Panc1 (cell line): Measurements from ENCODE around the gene PITX3. TPM values are rescaled to one million over a fixed set of nuclear protein-coding genes. Genes with fewer than 3 reads are reported as not detected.

Experiments
- ATAC-seq: fragments of 200-7000 bp; cut with Tn5 transposase; 2 replicates; pipeline ENCODE4 v1.9.1; 2020; ENCODE audit warnings: mild to moderate bottlenecking, moderate library complexity
- BruUV-seq: library from RNA; stranded (reverse); fragments of 400-500 nt; replicated peaks from 2 replicates; lab custom pipeline; 2021; lab: Mats Ljungman, UMichigan
- CTCF ChIA-PET: fragments of 300-600 bp; sonication (Branson Sonifier 250); formaldehyde crosslinking; loops from one replicate; lab custom pipeline; 2022; ENCODE audit warnings: antibody characterized with exemption; lab: Charles Lee
- POLR2A ChIA-PET: fragments of 300-600 bp; sonication (Branson Sonifier 250); formaldehyde crosslinking; loops from one replicate; lab custom pipeline; 2022; ENCODE audit warnings: antibody characterized with exemption; lab: Charles Lee
- DNase-seq: peaks from one replicate; pipeline ENCODE4 v3.0.0-alpha.2; 2010; ENCODE audit warnings: low read depth, low spot score
- H3K27ac ChIP-seq: 2 replicates; pipeline ENCODE4 v1.5.1; 2011; ENCODE audit warnings: mild to moderate bottlenecking, low read length, inconsistent platforms
- H3K27me3 ChIP-seq: fragments of 200-500 bp; sonication (Bioruptor generic); 2 replicates; pipeline ENCODE4 v1.6.0; 2014; ENCODE audit warnings: low read length, inconsistent platforms; ENCODE audit not compliant: control insufficient read depth, insufficient read depth
- H3K36me3 ChIP-seq: fragments of 200-500 bp; sonication (Bioruptor generic); 2 replicates; pipeline ENCODE4 v1.5.1; 2014; ENCODE audit warnings: inconsistent platforms, mild to moderate bottlenecking, low read length, moderate library complexity; ENCODE audit not compliant: control insufficient read depth, insufficient read depth
- H3K4me1 ChIP-seq: 2 replicates; pipeline ENCODE4 v1.5.1; 2011; ENCODE audit warnings: inconsistent platforms, mild to moderate bottlenecking, low read length, moderate library complexity; ENCODE audit not compliant: control insufficient read depth, insufficient read depth
- H3K4me3 ChIP-seq, 2 experiments: 2 replicates each; pipeline ENCODE4 v1.5.1; 2011 to 2012; ENCODE audit warnings: low read depth in 2 of 2, low read length in 2 of 2, mild to moderate bottlenecking in 2 of 2, inconsistent platforms in 1 of 2, moderate library complexity in 1 of 2
- H3K9me3 ChIP-seq: fragments of 200-500 bp; sonication (Bioruptor generic); 2 replicates; pipeline ENCODE4 v1.5.1; 2014; ENCODE audit warnings: low read depth, mild to moderate bottlenecking, inconsistent platforms, low read length, moderate library complexity; ENCODE audit not compliant: control insufficient read depth, insufficient read depth
- CTCF ChIP-seq: fragments of 450-650 bp; IDR thresholded peaks from 2 replicates; pipeline ENCODE4 v1.5.1; 2017; ENCODE audit warnings: mild to moderate bottlenecking
- POLR2AphosphoS5 ChIP-seq: IDR thresholded peaks from 2 replicates; pipeline ENCODE4 v1.6.1; 2012; ENCODE audit warnings: mild to moderate bottlenecking, low read depth, low read length, moderate library complexity
- REST ChIP-seq, 2 experiments: IDR thresholded peaks; 2 replicates each; pipeline ENCODE4 v1.6.1; 2011 to 2012; ENCODE audit warnings: low read depth in 2 of 2, control low read depth in 1 of 2, low read length in 1 of 2, mild to moderate bottlenecking in 1 of 2, moderate library complexity in 1 of 2; ENCODE audit not compliant: insufficient read depth in 1 of 2
- SIN3A ChIP-seq: IDR thresholded peaks from 2 replicates; pipeline ENCODE4 v1.6.1; 2012; ENCODE audit warnings: low read depth, mild to moderate bottlenecking, low read length, moderate library complexity, borderline replicate concordance; ENCODE audit not compliant: insufficient read depth
- TCF7L2 ChIP-seq: IDR thresholded peaks from 2 replicates; pipeline ENCODE4 v1.6.1; 2011; ENCODE audit warnings: mild to moderate bottlenecking, low read depth, low read length, inconsistent platforms
- in situ Hi-C: cut with HindIII; loops from 2 replicates; pipeline ENCODE4 v1.10.0; 2016; ENCODE audit warnings: low sequenced_read_pairs, low pct_unique_long_range_greater_than_20kb
- intact Hi-C: fragments of 100-400 bp; cut with micrococcal nuclease; formaldehyde crosslinking; loops from one replicate; pipeline ENCODE4 v1.10.0; 2022; ENCODE audit not compliant: unreplicated experiment
- total RNA-seq: library from RNA; stranded (reverse); gene quantifications from one replicate; pipeline ENCODE4 v1.2.1, GENCODE V29; 2021; ENCODE audit not compliant: unreplicated experiment

PITX3 gene
- total RNA-seq, 1 experiment from 2014 or later, result 0.49 TPM

- H3K27me3 ChIP-seq, result no peaks in the 10 kb centered on the region
- POLR2A ChIA-PET, result no interaction called here
- H3K36me3 ChIP-seq, result no peaks in the 10 kb centered on the region; the same call in 1 of the 2 replicates
- no peak for DNase-seq
- H3K4me1 ChIP-seq, result no peaks in the 10 kb centered on the region
- in situ Hi-C loops, result no loop called here
- intact Hi-C loops, result no loop called here
- CTCF ChIA-PET, result interaction anchor here (0.6 to 1.7 kb wide), 3 partner anchors 83 to 164 kb away, joined by 3 to 5 read pairs (median 3); no protein-coding TSS in a partner anchor
- no peak overlapping the region for H3K4me3 ChIP-seq
- H3K9me3 ChIP-seq, result no peaks in the 10 kb centered on the region
- no peak for ATAC-seq
- no peak for TF ChIP-seq REST (IDR thresholded peaks at IDR 0.05; ENCODE audit: insufficient read depth in 1 of 2, low read depth in 2 of 2, low read length in 1 of 2)
- no peak for TF ChIP-seq SIN3A
- no peak for TF ChIP-seq POLR2AphosphoS5
- no peak for TF ChIP-seq TCF7L2
- no TSS peak for BruUV-seq
- H3K27ac ChIP-seq, result no peak overlapping the region
These were observed 5.8 kb downstream of the PITX3 start for GRCh38 chr10:102235598-102235920.

- Histone ChIP-seq H3K4me3 (no peak overlapping the region), H3K9me3 (no peaks in the 10 kb centered on the region), H3K27me3 (no peaks in the 10 kb centered on the region), H3K27ac (no peak overlapping the region), H3K36me3 (no peaks in the 10 kb centered on the region; the same call in 1 of the 2 replicates), H3K4me1 (no peaks in the 10 kb centered on the region)
- in situ Hi-C loops, result no loop called here
- TF ChIP-seq TCF7L2 (no peak), POLR2AphosphoS5 (no peak)
- ChIA-PET CTCF (interaction anchor here (0.6 to 1.7 kb wide), 3 partner anchors 83 to 164 kb away, joined by 3 to 5 read pairs (median 3); no protein-coding TSS in a partner anchor), POLR2A (no interaction called here)
- intact Hi-C loops, result loop anchor here (5.0 kb wide), 1 partner anchor 157 kb away; no protein-coding TSS in a partner anchor
- DNase-seq, result no peak
- no peak for ATAC-seq
- BruUV-seq, result no TSS peak
These were observed 6.3 kb downstream of the PITX3 start for GRCh38 chr10:102234888-102235597.

GRCh38 chr10:102233997-102234396 is 7.3 kb downstream of the PITX3 start:
- Histone ChIP-seq H3K27ac (no peak overlapping the region), H3K27me3 (0 out of 2 replicates have a peak, but pooled peaks cover 2% of the 10 kb centered on the region), H3K9me3 (no peaks in the 10 kb centered on the region), H3K36me3 (no peaks in the 10 kb centered on the region; the same call in 1 of the 2 replicates), H3K4me3 (no peak overlapping the region), H3K4me1 (no peaks in the 10 kb centered on the region)
- no TSS peak for BruUV-seq
- ATAC-seq (no peak), DNase-seq (no peak)
- TF ChIP-seq SIN3A (no peak), TCF7L2 (no peak), CTCF (no peak), REST (IDR thresholded peaks at IDR 0.05; ENCODE audit: insufficient read depth in 1 of 2, low read depth in 2 of 2, low read length in 1 of 2) (no peak), POLR2AphosphoS5 (no peak)
- intact Hi-C loops (loop anchor here (5.0 kb wide), 1 partner anchor 158 kb away; no protein-coding TSS in a partner anchor), in situ Hi-C loops (no loop called here)
- CTCF ChIA-PET, result no interaction called here
- POLR2A ChIA-PET, result no interaction called here
